H9 (cell line): ENCODE measurements around the gene IGF1R. TPM values are rescaled to one million over a fixed set of nuclear protein-coding genes. Genes with fewer than 3 reads are reported as not detected.

ENCODE experiments used
- DNase-seq: peaks from one replicate; pipeline ENCODE4 v3.0.0-alpha.2; 2017
- H2AFZ ChIP-seq: one replicate; pipeline ENCODE4 v1.6.1; 2013; ENCODE audit warnings: mild to moderate bottlenecking, low read length, control low read depth, moderate library complexity
- H2AK5ac ChIP-seq: 2 replicates; pipeline ENCODE4 v1.6.1; 2013; ENCODE audit warnings: low read length, control low read depth, mixed read lengths; ENCODE audit not compliant: insufficient read length
- H2BK120ac ChIP-seq: one replicate; pipeline ENCODE4 v1.6.1; 2013; ENCODE audit warnings: low read depth, mild to moderate bottlenecking, low read length, control low read depth, inconsistent platforms; ENCODE audit not compliant: poor library complexity, severe bottlenecking
- H2BK12ac ChIP-seq: 2 replicates; pipeline ENCODE4 v1.6.1; 2013; ENCODE audit warnings: low read length, control low read depth, mixed read lengths, low read depth; ENCODE audit not compliant: insufficient read length
- H2BK15ac ChIP-seq: 2 replicates; pipeline ENCODE4 v1.6.1; 2013; ENCODE audit warnings: low read depth, low read length, control low read depth
- H2BK20ac ChIP-seq: one replicate; pipeline ENCODE4 v1.6.1; 2013; ENCODE audit warnings: low read depth, mild to moderate bottlenecking, low read length, control low read depth, inconsistent platforms; ENCODE audit not compliant: poor library complexity, severe bottlenecking
- H2BK5ac ChIP-seq: 2 replicates; pipeline ENCODE4 v1.6.1; 2013; ENCODE audit warnings: low read length, control low read depth, mixed read lengths; ENCODE audit not compliant: insufficient read length
- H3K14ac ChIP-seq: 2 replicates; pipeline ENCODE4 v1.6.1; 2013; ENCODE audit warnings: low read length, control low read depth; ENCODE audit not compliant: insufficient read depth
- H3K18ac ChIP-seq: 2 replicates; pipeline ENCODE4 v1.6.1; 2013; ENCODE audit warnings: low read depth, mild to moderate bottlenecking, mixed read lengths, low read length, control low read depth; ENCODE audit not compliant: insufficient read length
- H3K23ac ChIP-seq: 2 replicates; pipeline ENCODE4 v1.6.1; 2013; ENCODE audit warnings: low read length, control low read depth, mixed read lengths, low read depth; ENCODE audit not compliant: insufficient read length
- H3K23me2 ChIP-seq: 2 replicates; pipeline ENCODE4 v1.6.1; 2013; ENCODE audit warnings: low read depth, mild to moderate bottlenecking, mixed read lengths, low read length, control low read depth; ENCODE audit not compliant: insufficient read length, poor library complexity, severe bottlenecking
- H3K27ac ChIP-seq: 2 replicates; pipeline ENCODE4 v1.5.1; 2013; ENCODE audit warnings: low read length, control low read depth, mixed read lengths, low read depth; ENCODE audit not compliant: insufficient read length
- H3K27me3 ChIP-seq: 2 replicates; pipeline ENCODE4 v1.6.1; 2013; ENCODE audit warnings: low read length, control low read depth, inconsistent platforms; ENCODE audit not compliant: insufficient read depth
- H3K4ac ChIP-seq: 2 replicates; pipeline ENCODE4 v1.6.1; 2013; ENCODE audit warnings: low read depth, mild to moderate bottlenecking, control low read depth, inconsistent platforms, low read length, moderate library complexity
- H3K4me1 ChIP-seq: 2 replicates; pipeline ENCODE4 v1.6.1; 2013; ENCODE audit warnings: low read length, control low read depth, inconsistent platforms; ENCODE audit not compliant: insufficient read depth
- H3K4me2 ChIP-seq: 2 replicates; pipeline ENCODE4 v1.6.1; 2013; ENCODE audit warnings: low read length, control low read depth, mixed read lengths; ENCODE audit not compliant: insufficient read length, insufficient read depth
- H3K56ac ChIP-seq: 2 replicates; pipeline ENCODE4 v1.6.1; 2013; ENCODE audit warnings: low read depth, mild to moderate bottlenecking, mixed read lengths, low read length, control low read depth; ENCODE audit not compliant: insufficient read length
- H3K79me1 ChIP-seq: 2 replicates; pipeline ENCODE4 v1.6.1; 2013; ENCODE audit warnings: low read depth, mild to moderate bottlenecking, moderate library complexity, low read length, control low read depth, inconsistent platforms; ENCODE audit not compliant: insufficient read depth, poor library complexity, severe bottlenecking
- H3K79me2 ChIP-seq: 2 replicates; pipeline ENCODE4 v1.6.1; 2013; ENCODE audit warnings: low read length, control low read depth, inconsistent platforms; ENCODE audit not compliant: insufficient read depth
- H3K9ac ChIP-seq: 2 replicates; pipeline ENCODE4 v1.6.1; 2013; ENCODE audit warnings: low read length, control low read depth, mixed read lengths; ENCODE audit not compliant: insufficient read length; ENCODE audit errors: extremely low read depth
- H3K9me3 ChIP-seq: one replicate; pipeline ENCODE4 v1.6.1; 2013; ENCODE audit warnings: low read depth, low read length, inconsistent platforms; ENCODE audit not compliant: control insufficient read depth
- H3T11ph ChIP-seq: one replicate; pipeline ENCODE4 v1.6.1; 2013; ENCODE audit warnings: mild to moderate bottlenecking, low read length, control low read depth, inconsistent platforms
- H4K20me1 ChIP-seq: one replicate; pipeline ENCODE4 v1.6.1; 2013; ENCODE audit not compliant: control insufficient read depth, insufficient read length, insufficient read depth
- H4K5ac ChIP-seq: 2 replicates; pipeline ENCODE4 v1.6.1; 2013; ENCODE audit warnings: low read depth, mild to moderate bottlenecking, mixed read lengths, low read length, control low read depth; ENCODE audit not compliant: insufficient read length
- H4K8ac ChIP-seq: replicated peaks from 2 replicates; pipeline ENCODE4 v1.6.1; 2013; ENCODE audit warnings: low read length, control low read depth, mixed read lengths, low read depth; ENCODE audit not compliant: insufficient read length
- H4K91ac ChIP-seq: 2 replicates; pipeline ENCODE4 v1.6.1; 2013; ENCODE audit warnings: low read depth, mild to moderate bottlenecking, moderate library complexity, mixed read lengths, low read length, control low read depth; ENCODE audit not compliant: insufficient read length
- H3K27ac Mint-ChIP-seq, 3 experiments: 2 replicates in 2 of 3; 3 replicates in 1 of 3; pipeline ENCODE4 v1.8.0; 2020 to 2021; ENCODE audit warnings: mixed read lengths in 3 of 3, mild to moderate bottlenecking in 1 of 3, moderate library complexity in 1 of 3
- H3K27me3 Mint-ChIP-seq: 2 replicates; pipeline ENCODE4 v1.8.0; 2021; ENCODE audit warnings: low read depth, mild to moderate bottlenecking, moderate library complexity, mixed read lengths
- H3K36me3 Mint-ChIP-seq, 3 experiments: 2 replicates in 2 of 3; 3 replicates in 1 of 3; pipeline ENCODE4 v1.8.0; 2020 to 2021; ENCODE audit warnings: low read depth in 3 of 3, mixed read lengths in 3 of 3; ENCODE audit not compliant: insufficient read depth in 1 of 3
- H3K4me1 Mint-ChIP-seq, 2 experiments: 2 replicates each; pipeline ENCODE4 v1.8.0; 2020; ENCODE audit warnings: mixed read lengths in 2 of 2
- H3K4me3 Mint-ChIP-seq, 2 experiments: 2 replicates in 1 of 2; 3 replicates in 1 of 2; pipeline ENCODE4 v1.8.0; 2020 to 2021; ENCODE audit warnings: mild to moderate bottlenecking in 2 of 2, mixed read lengths in 2 of 2, moderate library complexity in 1 of 2
- H3K9me3 Mint-ChIP-seq, 2 experiments: 2 replicates in 1 of 2; 3 replicates in 1 of 2; pipeline ENCODE4 v1.8.0; 2020; ENCODE audit warnings: mild to moderate bottlenecking in 2 of 2, mixed read lengths in 2 of 2, moderate library complexity in 1 of 2
- whole genome bisulfite sequencing: extraction: QIAGEN DNeasy Blood & Tissue Kit; methylation state at CpG from one replicate; pipeline ENCODE4 v1.1.7; 2013; ENCODE audit warnings: missing lambda C conversion rate, low lambda C conversion rate, mixed read lengths; ENCODE audit not compliant: insufficient read length; ENCODE audit errors: extremely low coverage; 5-methylcytosine and 5-hydroxymethylcytosine counted together
- total RNA-seq: library from RNA; stranded (reverse); gene quantifications from 2 replicates; pipeline ENCODE4 v1.2.1, GENCODE V29; 2021
- TF ChIP-seq, protein P1 (sequence below): fragments of 200-600 bp; sonication (generic); conservative IDR thresholded peaks from 3 replicates; pipeline ENCODE4 v1.8.0; 2021; ENCODE audit warnings: antibody characterized with exemption, mild to moderate bottlenecking

IGF1R gene
- total RNA-seq, 1 experiment from 2014 or later: 70.0 TPM

GRCh38 chr15:98720031-98720430 is 71.7 kb downstream of the IGF1R start:
- no peaks in the 10 kb centered on the region for H3K9me3 Mint-ChIP-seq
- Histone ChIP-seq H3K79me1 (peaks cover 25% of the 10 kb centered on the region), H4K5ac (no peak overlapping the region), H3K56ac (no peak overlapping the region), H2BK5ac (no peak overlapping the region), H4K20me1 (no peaks in the 10 kb centered on the region), H4K91ac (no peak overlapping the region), H2BK120ac (no peak overlapping the region), H3K18ac (no peak overlapping the region), H3K27ac (no peak overlapping the region), H3K23me2 (no peaks in the 10 kb centered on the region), H3K23ac (no peak overlapping the region), H2BK12ac (no peak overlapping the region), H3K9me3 (no peaks in the 10 kb centered on the region), H2AFZ (no peak overlapping the region), H2BK15ac (no peak overlapping the region), H3K4ac (no peak overlapping the region), H3K4me2 (peak overlapping the region; percentile 54), H2BK20ac (no peak overlapping the region), H3T11ph (no peak overlapping the region), H3K9ac (no peak overlapping the region), H4K8ac (no peak overlapping the region), H3K27me3 (no peaks in the 10 kb centered on the region; the same call in 1 of the 2 replicates), H3K14ac (no peak overlapping the region), H3K4me1 (peaks cover 46% of the 10 kb centered on the region), H2AK5ac (no peak overlapping the region), H3K79me2 (peaks cover 91% of the 10 kb centered on the region; the same call in 1 of the 2 replicates)
- peaks cover 2 to 5% (median 3%) of the 10 kb centered on the region in 3 experiments; a peak in 4 of 7 replicates for H3K36me3 Mint-ChIP-seq
- no peak overlapping the region; a peak in 3 of 5 replicates for H3K4me3 Mint-ChIP-seq
- DNase-seq: no peak
- H3K27ac Mint-ChIP-seq: peak overlapping the region in 2 of 3 experiments; percentile 89 to 92; a peak in 3 of 7 replicates
- no peaks in the 10 kb centered on the region for H3K27me3 Mint-ChIP-seq
- TF ChIP-seq, protein P1, sequence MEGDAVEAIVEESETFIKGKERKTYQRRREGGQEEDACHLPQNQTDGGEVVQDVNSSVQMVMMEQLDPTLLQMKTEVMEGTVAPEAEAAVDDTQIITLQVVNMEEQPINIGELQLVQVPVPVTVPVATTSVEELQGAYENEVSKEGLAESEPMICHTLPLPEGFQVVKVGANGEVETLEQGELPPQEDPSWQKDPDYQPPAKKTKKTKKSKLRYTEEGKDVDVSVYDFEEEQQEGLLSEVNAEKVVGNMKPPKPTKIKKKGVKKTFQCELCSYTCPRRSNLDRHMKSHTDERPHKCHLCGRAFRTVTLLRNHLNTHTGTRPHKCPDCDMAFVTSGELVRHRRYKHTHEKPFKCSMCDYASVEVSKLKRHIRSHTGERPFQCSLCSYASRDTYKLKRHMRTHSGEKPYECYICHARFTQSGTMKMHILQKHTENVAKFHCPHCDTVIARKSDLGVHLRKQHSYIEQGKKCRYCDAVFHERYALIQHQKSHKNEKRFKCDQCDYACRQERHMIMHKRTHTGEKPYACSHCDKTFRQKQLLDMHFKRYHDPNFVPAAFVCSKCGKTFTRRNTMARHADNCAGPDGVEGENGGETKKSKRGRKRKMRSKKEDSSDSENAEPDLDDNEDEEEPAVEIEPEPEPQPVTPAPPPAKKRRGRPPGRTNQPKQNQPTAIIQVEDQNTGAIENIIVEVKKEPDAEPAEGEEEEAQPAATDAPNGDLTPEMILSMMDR: no peak
- WGBS: no CpG with 5 or more reads among the region's 6 CpGs
- H3K4me1 Mint-ChIP-seq: peaks cover 74 to 82% of the 10 kb centered on the region in 2 experiments
